H1 (cell line): ENCODE data around the gene R3HCC1L. TPM values are rescaled to one million over a fixed set of nuclear protein-coding genes. Genes with fewer than 3 reads are reported as not detected.

Experiments used
- CTCF ChIA-PET: fragments of 300-600 bp; sonication (Branson Sonifier 250); formaldehyde crosslinking; loops from one replicate; lab custom pipeline; 2021; ENCODE audit not compliant: partially characterized antibody; lab: Charles Lee
- POLR2A ChIA-PET: fragments of 300-600 bp; sonication (Branson Sonifier 250); formaldehyde crosslinking; loops from one replicate; lab custom pipeline; 2021; ENCODE audit warnings: inconsistent platforms; ENCODE audit not compliant: partially characterized antibody; lab: Charles Lee
- DNase-seq, 2 experiments: peaks; one replicate each; pipeline versions ENCODE4 v3.0.0 to v3.0.0-alpha.2; 2010 to 2022; ENCODE audit warnings: low spot score in 2 of 2, low read depth in 1 of 2, mixed read lengths in 1 of 2
- FAIRE-seq: peaks from 2 replicates; lab custom pipeline; 2011; peaks lifted over from hg19 to GRCh38; lab: Jason Lieb, UNC
- H2AFZ ChIP-seq: 2 replicates; pipeline ENCODE4 v1.8.1; 2012; ENCODE audit warnings: low read length, inconsistent platforms
- H2AK5ac ChIP-seq: 2 replicates; pipeline ENCODE4 v1.6.1; 2013; ENCODE audit warnings: low read depth, low read length
- H2BK120ac ChIP-seq: replicated peaks from 2 replicates; pipeline ENCODE3; 2013; ENCODE audit warnings: low read depth, low read length, inconsistent platforms
- H2BK12ac ChIP-seq: 2 replicates; pipeline ENCODE4 v1.6.1; 2013; ENCODE audit warnings: low read depth, low read length
- H2BK15ac ChIP-seq: 2 replicates; pipeline ENCODE4 v1.6.1; 2013; ENCODE audit warnings: low read length
- H2BK20ac ChIP-seq: 2 replicates; pipeline ENCODE4 v1.6.1; 2013; ENCODE audit warnings: low read length
- H2BK5ac ChIP-seq: 2 replicates; pipeline ENCODE4 v1.6.1; 2013; ENCODE audit warnings: low read depth, low read length
- H3K14ac ChIP-seq: 2 replicates; pipeline ENCODE4 v1.6.1; 2013; ENCODE audit warnings: inconsistent platforms; ENCODE audit not compliant: insufficient read length
- H3K18ac ChIP-seq: 2 replicates; pipeline ENCODE4 v1.6.1; 2013; ENCODE audit warnings: low read length; ENCODE audit errors: extremely low read depth
- H3K23ac ChIP-seq: 2 replicates; pipeline ENCODE4 v1.6.1; 2013; ENCODE audit warnings: inconsistent platforms; ENCODE audit not compliant: insufficient read length
- H3K23me2 ChIP-seq: 2 replicates; pipeline ENCODE4 v1.6.1; 2013; ENCODE audit warnings: low read depth, low read length
- H3K27ac ChIP-seq: 2 replicates; pipeline ENCODE4 v1.6.1; 2011; ENCODE audit warnings: low read depth, low read length, inconsistent platforms
- H3K27me3 ChIP-seq, 4 experiments: replicated peaks in 1 of 4; 1 replicate in 1 of 4; 2 replicates in 3 of 4; pipeline versions ENCODE4 v1.6.1 to v1.8.1; 2011 to 2013; ENCODE audit warnings: low read length in 3 of 4, mild to moderate bottlenecking in 3 of 4, inconsistent platforms in 2 of 4, mixed read lengths in 2 of 4, moderate library complexity in 1 of 4; ENCODE audit not compliant: control insufficient read depth in 3 of 4, insufficient read depth in 3 of 4; ENCODE audit errors: extremely low read depth in 1 of 4
- H3K36me3 ChIP-seq, 4 experiments: 2 replicates each; pipeline versions ENCODE4 v1.6.1 to v1.8.1; 2011 to 2013; ENCODE audit warnings: mild to moderate bottlenecking in 4 of 4, low read length in 3 of 4, moderate library complexity in 2 of 4, control low read depth in 1 of 4, inconsistent platforms in 1 of 4; ENCODE audit not compliant: insufficient read depth in 4 of 4, control insufficient read depth in 2 of 4
- H3K4ac ChIP-seq: replicated peaks from 2 replicates; pipeline ENCODE3; 2013; ENCODE audit warnings: low read length, low read depth, mixed read lengths, inconsistent platforms; ENCODE audit not compliant: insufficient read length
- H3K4me1 ChIP-seq, 4 experiments: replicated peaks in 1 of 4; 1 replicate in 1 of 4; 2 replicates in 3 of 4; pipeline versions ENCODE4 v1.6.1 to v1.8.1; 2011 to 2013; ENCODE audit warnings: low read length in 3 of 4, inconsistent platforms in 2 of 4, mixed read lengths in 1 of 4; ENCODE audit not compliant: insufficient read depth in 4 of 4, control insufficient read depth in 3 of 4
- H3K4me2 ChIP-seq, 2 experiments: 2 replicates each; pipeline versions ENCODE4 v1.6.1 to v1.8.1; 2011 to 2013; ENCODE audit warnings: low read depth in 2 of 2, low read length in 2 of 2, control low read depth in 1 of 2, inconsistent platforms in 1 of 2, mild to moderate bottlenecking in 1 of 2; ENCODE audit not compliant: insufficient read depth in 1 of 2
- H3K4me3 ChIP-seq, 4 experiments: fragments of 200-600, 300-600 bp in 1 of 4; sonication (generic), shearing (Covaris generic), sonication (Bioruptor Twin) in 1 of 4; 2 replicates each; pipeline versions ENCODE4 v1.5.1 to v1.8.1; 2011 to 2016; ENCODE audit warnings: low read length in 4 of 4, low read depth in 3 of 4, control low read depth in 2 of 4, inconsistent platforms in 2 of 4, mild to moderate bottlenecking in 2 of 4, mixed read lengths in 1 of 4, moderate library complexity in 1 of 4; ENCODE audit not compliant: insufficient read depth in 2 of 4; ENCODE audit errors: extremely low read depth in 1 of 4
- H3K56ac ChIP-seq: replicated peaks from 2 replicates; pipeline ENCODE3; 2013; ENCODE audit warnings: low read depth, mild to moderate bottlenecking, mixed read lengths, low read length, inconsistent platforms; ENCODE audit not compliant: insufficient read length
- H3K79me1 ChIP-seq: 2 replicates; pipeline ENCODE4 v1.6.1; 2013; ENCODE audit warnings: low read depth, low read length, control low read depth
- H3K79me2 ChIP-seq, 2 experiments: 2 replicates each; pipeline versions ENCODE4 v1.6.1 to v1.8.1; 2012 to 2013; ENCODE audit warnings: low read length in 2 of 2, mild to moderate bottlenecking in 2 of 2, inconsistent platforms in 1 of 2; ENCODE audit not compliant: insufficient read depth in 2 of 2, control insufficient read depth in 1 of 2
- H3K9ac ChIP-seq, 4 experiments: replicated peaks in 1 of 4; 1 replicate in 1 of 4; 2 replicates in 3 of 4; pipeline versions ENCODE4 v1.6.1 to v1.8.1; 2011 to 2013; ENCODE audit warnings: low read depth in 3 of 4, low read length in 3 of 4, control low read depth in 2 of 4, mild to moderate bottlenecking in 2 of 4, moderate library complexity in 2 of 4, inconsistent platforms in 1 of 4; ENCODE audit errors: extremely low read depth in 1 of 4
- H3K9me3 ChIP-seq, 2 experiments: 2 replicates each; pipeline versions ENCODE4 v1.6.1 to v1.8.1; 2012 to 2013; ENCODE audit warnings: mild to moderate bottlenecking in 2 of 2, moderate library complexity in 2 of 2, control low read depth in 1 of 2, inconsistent platforms in 1 of 2, low read depth in 1 of 2, low read length in 1 of 2, mixed read lengths in 1 of 2; ENCODE audit not compliant: insufficient read depth in 2 of 2
- H4K20me1 ChIP-seq, 2 experiments: replicated peaks in 1 of 2; 2 replicates each; pipeline versions ENCODE3 to v1.8.1; 2011 to 2013; ENCODE audit warnings: inconsistent platforms in 2 of 2, low read length in 2 of 2, mild to moderate bottlenecking in 1 of 2; ENCODE audit not compliant: insufficient read depth in 2 of 2, control insufficient read depth in 1 of 2
- H4K5ac ChIP-seq: 2 replicates; pipeline ENCODE4 v1.6.1; 2013; ENCODE audit warnings: low read length, low read depth, mixed read lengths, inconsistent platforms; ENCODE audit not compliant: insufficient read length
- H4K8ac ChIP-seq: 2 replicates; pipeline ENCODE4 v1.8.0; 2013; ENCODE audit warnings: mild to moderate bottlenecking, moderate library complexity, low read length, inconsistent platforms; ENCODE audit not compliant: insufficient read depth; ENCODE audit errors: extremely low read depth
- H4K91ac ChIP-seq: replicated peaks from 2 replicates; pipeline ENCODE3; 2013; ENCODE audit warnings: low read length, mixed read lengths, inconsistent platforms; ENCODE audit not compliant: insufficient read length
- BRCA1 ChIP-seq: IDR thresholded peaks from 2 replicates; pipeline ENCODE4 v1.6.1; 2012; ENCODE audit warnings: low read depth, low read length, improper control_type of control experiment
- CBX5 ChIP-seq: fragments of 300-800, 300-1000 bp; sonication (generic); IDR thresholded peaks from 2 replicates; pipeline ENCODE4 v1.7.1; 2016; ENCODE audit warnings: antibody characterized with exemption, low read length, low read depth
- CHD1 ChIP-seq: IDR thresholded peaks from 2 replicates; pipeline ENCODE4 v1.6.1; 2012; ENCODE audit warnings: low read depth, low read length, improper control_type of control experiment
- CHD2 ChIP-seq: IDR thresholded peaks from 2 replicates; pipeline ENCODE4 v1.6.1; 2012; ENCODE audit warnings: low read length, improper control_type of control experiment
- JUN ChIP-seq: IDR thresholded peaks from 2 replicates; pipeline ENCODE4 v1.6.1; 2011; ENCODE audit warnings: low read depth, mild to moderate bottlenecking, improper control_type of control experiment, low read length
- JUND ChIP-seq: IDR thresholded peaks from 2 replicates; pipeline ENCODE4 v1.6.1; 2011; ENCODE audit warnings: mild to moderate bottlenecking, improper control_type of control experiment, low read length
- KDM1A ChIP-seq: fragments of 200-600, 300-600 bp; sonication (generic); IDR thresholded peaks from 2 replicates; pipeline ENCODE4 v1.7.1; 2016; ENCODE audit warnings: mild to moderate bottlenecking, low read length, borderline replicate concordance
- KDM4A ChIP-seq: IDR thresholded peaks from one replicate; pipeline ENCODE4 v1.7.1; 2012; ENCODE audit warnings: low read depth, mild to moderate bottlenecking, moderate library complexity, low read length, inconsistent platforms; ENCODE audit not compliant: severe bottlenecking
- RNF2 ChIP-seq: fragments of 200-900, 300-1000 bp; sonication (generic); IDR thresholded peaks from 2 replicates; pipeline ENCODE4 v1.7.1; 2016; ENCODE audit warnings: borderline replicate concordance, low read depth, mild to moderate bottlenecking, antibody characterized with exemption, low read length; ENCODE audit not compliant: poor library complexity, severe bottlenecking; ENCODE audit errors: missing control alignments
- RXRA ChIP-seq: IDR thresholded peaks from 2 replicates; pipeline ENCODE4 v1.6.1; 2011; ENCODE audit warnings: low read depth, mild to moderate bottlenecking, low read length, moderate library complexity; ENCODE audit not compliant: insufficient read depth
- SAP30 ChIP-seq: fragments of 300-600 bp; sonication (generic); IDR thresholded peaks from 2 replicates; pipeline ENCODE4 v1.7.1; 2012; ENCODE audit warnings: low read length, moderate library complexity, mild to moderate bottlenecking, inconsistent platforms; ENCODE audit not compliant: insufficient read depth, insufficient replicate concordance
- SIX5 ChIP-seq: IDR thresholded peaks from 2 replicates; pipeline ENCODE4 v1.6.1; 2011; ENCODE audit warnings: mild to moderate bottlenecking, low read depth, low read length
- SP1 ChIP-seq: IDR thresholded peaks from 2 replicates; pipeline ENCODE4 v1.6.1; 2011; ENCODE audit warnings: low read depth, low read length
- SP2 ChIP-seq: IDR thresholded peaks from 2 replicates; pipeline ENCODE4 v1.6.1; 2012; ENCODE audit warnings: mild to moderate bottlenecking, low read length, inconsistent platforms
- WGBS, 2 experiments: shearing (Covaris generic) in 1 of 2; methylation state at CpG; one replicate each; pipeline versions ENCODE4 v1.1.6 to v1.1.7; 2013 to 2015; ENCODE audit warnings: low lambda C conversion rate in 2 of 2, mixed read lengths in 2 of 2, inconsistent platforms in 1 of 2, low coverage in 1 of 2, missing lambda C conversion rate in 1 of 2; ENCODE audit not compliant: insufficient replicate concordance in 2 of 2, insufficient coverage in 1 of 2, insufficient read length in 1 of 2; ENCODE audit errors: extremely low coverage in 1 of 2, missing lambda C conversion rate in 1 of 2; 5-methylcytosine and 5-hydroxymethylcytosine counted together
- polyA plus RNA-seq, 7 experiments: library from polyadenylated mRNA; depleted of rRNA in 3 of 7; stranded (reverse) in 5 of 7; unstranded in 2 of 7; fragments of >200 nt in 5 of 7; fragments of 200-250 nt in 2 of 7; gene quantifications; 1 replicate in 5 of 7; 2 replicates in 1 of 7; 4 replicates in 1 of 7; pipeline versions ENCODE4 v1.2.1 to v1.2.3, GENCODE V29; 2011 to 2013; ENCODE audit warnings: missing spikeins in 2 of 7, mixed read lengths in 2 of 7
- total RNA-seq: library from RNA; stranded (reverse); fragmentation: NEBNext Ultra II Directional; extraction: Animal tissue kit (Norgen Biotek cat#: 25700); gene quantifications from 2 replicates; pipeline ENCODE4 v1.2.1, GENCODE V29; 2021

R3HCC1L gene
- total and polyA plus RNA-seq, 2 of the 8 experiments (the other 6 are each of a cell fraction or from before 2014, with no cell fraction given) = 6.9 to 13.9 TPM

DNA sequence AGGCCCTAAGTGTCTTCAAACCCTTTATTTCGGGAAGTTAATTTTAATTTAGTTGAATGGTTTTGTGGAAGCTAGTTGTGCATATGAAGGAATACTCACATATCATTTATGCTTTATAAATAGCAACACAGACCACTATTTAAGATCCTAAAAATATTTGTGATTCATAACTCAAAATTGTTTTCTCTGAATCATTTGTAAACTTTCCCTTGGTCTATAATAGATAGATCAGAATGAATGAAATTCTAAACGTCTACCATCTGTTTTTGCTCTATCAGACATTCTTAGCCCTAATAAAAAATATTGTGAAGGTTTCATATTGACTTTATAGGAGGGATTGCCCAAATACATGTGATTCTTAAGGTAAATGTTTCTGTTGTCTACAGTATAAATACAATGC, 90.1 kb downstream of the R3HCC1L start:
- no peak for DNase-seq
- Histone ChIP-seq H2BK120ac (no peak overlapping the region), H3K18ac (no peak overlapping the region), H4K8ac (no peak overlapping the region), H3K4me3 (no peak overlapping the region), H2BK5ac (no peak overlapping the region), H3K4me1 (peaks cover 0 to 5% (median 3%) of the 10 kb centered on the region in 4 experiments; a peak in 5 of 7 replicates), H2BK20ac (no peak overlapping the region), H3K9ac (no peak overlapping the region), H3K14ac (no peak overlapping the region), H3K9me3 (no peaks in the 10 kb centered on the region; a peak in 1 of 4 replicates), H4K5ac (no peak overlapping the region), H3K4me2 (no peak overlapping the region), H3K27ac (no peak overlapping the region), H2AFZ (no peak overlapping the region), H3K79me2 (peaks cover 0 to 12% of the 10 kb centered on the region in 2 experiments; a peak in 1 of 4 replicates), H2AK5ac (no peak overlapping the region), H4K20me1 (peaks cover 2 to 3% of the 10 kb centered on the region in 2 experiments), H3K23ac (no peak overlapping the region), H4K91ac (no peak overlapping the region), H2BK15ac (no peak overlapping the region), H3K79me1 (no peaks in the 10 kb centered on the region), H3K23me2 (no peaks in the 10 kb centered on the region), H2BK12ac (no peak overlapping the region), H3K27me3 (no peaks in the 10 kb centered on the region), H3K56ac (no peak overlapping the region), H3K4ac (no peak overlapping the region), H3K36me3 (no peaks in the 10 kb centered on the region; a peak in 1 of 8 replicates)
- ChIA-PET CTCF (interaction anchor here (1.1 kb wide), 1 partner anchor 42 kb away, joined by 3 read pairs; no protein-coding TSS in a partner anchor), POLR2A (no interaction called here)
- WGBS, 2 experiments = 86% methylated on average over 2 of the region's 2 CpGs; no CpG with 5 or more reads in 1 of the 2 experiments
- TF ChIP-seq SAP30 (no peak), CHD2 (no peak), RNF2 (no peak), KDM4A (no peak), CHD1 (no peak), CBX5 (no peak), SIX5 (no peak), KDM1A (no peak), RXRA (no peak), BRCA1 (no peak), JUN (no peak), SP2 (no peak), JUND (no peak), SP1 (no peak)
- no peak for FAIRE-seq
